ENCODE data around the gene JOSD2.
A peak's percentile ranks its signal among the peaks of the same experiment; 100 is the strongest.
"Not testable (repeated sequence)": the region's sequence is repeated elsewhere in the genome, so short reads cannot be mapped to it uniquely, and the experiment has no call there.

The JOSD2 gene

DNA sequence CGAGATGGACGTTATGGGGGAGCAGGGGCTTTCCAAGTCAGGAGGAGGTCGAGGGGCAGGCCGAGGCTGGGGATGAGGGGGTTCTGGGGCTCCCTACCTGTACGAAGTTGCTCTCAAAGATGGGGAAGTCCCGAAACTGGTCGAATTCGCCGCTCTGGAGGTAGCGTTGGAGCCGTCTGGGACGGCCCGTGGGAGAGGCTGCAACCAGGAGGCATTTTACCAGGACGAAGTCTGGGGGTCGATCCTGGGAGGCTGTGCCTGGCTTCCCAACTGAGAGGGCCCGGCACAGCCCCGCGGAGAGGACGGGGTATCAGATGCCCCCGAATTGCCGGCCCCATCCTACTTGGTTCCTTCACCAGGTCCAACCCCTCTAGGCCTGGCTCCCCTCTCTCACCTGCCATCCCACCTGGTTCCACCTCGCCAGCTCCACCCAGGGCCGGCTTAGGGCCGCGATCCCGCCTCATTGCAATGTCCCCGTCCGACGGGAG, 35.2 kb downstream of the JOSD2 start:
- no peak overlapping the region for H3K27ac ChIP-seq (ENCODE audit: insufficient read depth in 1 of 2, low read depth in 1 of 2, low read length in 2 of 2, poor library complexity in 1 of 2, severe bottlenecking in 2 of 2)
- CTCF ChIA-PET: no interaction called here
- no peaks in the 10 kb centered on the region for H3K27me3 ChIP-seq (replicated peaks in 2 of 5; ENCODE audit: control insufficient read depth in 4 of 5, insufficient read depth in 5 of 5, low read length in 4 of 5)
- peaks cover 0 to 16% (median 11%) of the 10 kb centered on the region in 4 experiments for H3K4me1 ChIP-seq (ENCODE audit: control extremely low read depth in 1 of 4, control insufficient read depth in 4 of 4, insufficient read depth in 4 of 4, low read length in 3 of 4)
- POLR2A ChIA-PET: no interaction called here
- peaks cover 5 to 31% (median 22%) of the 10 kb centered on the region in 4 experiments for H3K36me3 ChIP-seq (ENCODE audit: control insufficient read depth in 4 of 4, insufficient read depth in 4 of 4, low read length in 3 of 4)
- H3K9me3 ChIP-seq (ENCODE audit: control extremely low read depth in 1 of 5, control insufficient read depth in 4 of 5, insufficient read depth in 2 of 5, low read depth in 1 of 5, low read length in 4 of 5): peaks cover 0 to 7% (median 0%) of the 10 kb centered on the region in 5 experiments
- H3K4me3 ChIP-seq (ENCODE audit: control insufficient read depth in 1 of 7, extremely low read depth in 1 of 7, insufficient read depth in 4 of 7, low read depth in 2 of 7, low read length in 6 of 7): peak overlapping the region in 1 of 7 experiments; percentile 98
- no peak for DNase-seq
- WGBS (ENCODE audit: insufficient coverage): 84% methylated on average over 28 of the region's 29 CpGs

DNA sequence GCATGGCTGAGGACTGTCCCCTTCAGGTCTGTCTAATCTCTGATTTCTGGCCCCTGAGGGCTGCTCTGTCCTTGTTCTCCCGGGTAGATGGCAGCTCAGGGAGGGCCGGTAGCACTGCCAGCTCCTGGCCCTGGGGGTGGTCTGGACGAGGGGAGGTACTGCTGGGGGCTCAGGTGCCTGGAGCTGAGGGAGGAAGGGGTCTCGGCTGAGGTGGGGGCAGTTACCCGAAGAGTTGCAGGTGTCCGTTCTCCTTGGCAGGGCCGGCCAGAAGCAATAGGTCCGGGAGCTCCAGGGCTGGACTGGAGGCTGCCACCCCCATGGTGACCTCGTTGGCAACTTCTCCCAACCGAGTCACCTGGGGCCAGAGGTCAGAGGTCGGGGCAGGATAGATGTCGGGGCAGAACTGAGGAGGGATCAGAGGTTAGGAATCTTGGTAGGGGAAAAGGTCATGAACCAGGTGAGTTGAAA, 35.9 kb downstream of the JOSD2 start:
- no peak overlapping the region for H3K4me3 ChIP-seq (ENCODE audit: control insufficient read depth in 1 of 7, extremely low read depth in 1 of 7, insufficient read depth in 4 of 7, low read depth in 2 of 7, low read length in 6 of 7)
- ChIA-PET CTCF (interaction anchor here (1.1 to 1.3 kb wide), 2 partner anchors 9 to 12 kb away, joined by 4 to 5 read pairs; no protein-coding TSS in a partner anchor), POLR2A (interaction anchor here (0.6 kb wide), 1 partner anchor 98 kb away, joined by 3 read pairs; no protein-coding TSS in a partner anchor)
- no peaks in the 10 kb centered on the region for H3K27me3 ChIP-seq (replicated peaks in 2 of 5; ENCODE audit: control insufficient read depth in 4 of 5, insufficient read depth in 5 of 5, low read length in 4 of 5)
- peaks cover 0 to 16% (median 11%) of the 10 kb centered on the region in 4 experiments for H3K4me1 ChIP-seq (ENCODE audit: control extremely low read depth in 1 of 4, control insufficient read depth in 4 of 4, insufficient read depth in 4 of 4, low read length in 3 of 4)
- peaks cover 5 to 25% (median 19%) of the 10 kb centered on the region in 4 experiments for H3K36me3 ChIP-seq (ENCODE audit: control insufficient read depth in 4 of 4, insufficient read depth in 4 of 4, low read length in 3 of 4)
- no peak overlapping the region for H3K27ac ChIP-seq (ENCODE audit: insufficient read depth in 1 of 2, low read depth in 1 of 2, low read length in 2 of 2, poor library complexity in 1 of 2, severe bottlenecking in 2 of 2)
- 90% methylated on average over 11 of the region's 12 CpGs for WGBS (ENCODE audit: insufficient coverage)
- DNase-seq: no peak
- peaks cover 0 to 7% (median 0%) of the 10 kb centered on the region in 5 experiments for H3K9me3 ChIP-seq (ENCODE audit: control extremely low read depth in 1 of 5, control insufficient read depth in 4 of 5, insufficient read depth in 2 of 5, low read depth in 1 of 5, low read length in 4 of 5)

DNA sequence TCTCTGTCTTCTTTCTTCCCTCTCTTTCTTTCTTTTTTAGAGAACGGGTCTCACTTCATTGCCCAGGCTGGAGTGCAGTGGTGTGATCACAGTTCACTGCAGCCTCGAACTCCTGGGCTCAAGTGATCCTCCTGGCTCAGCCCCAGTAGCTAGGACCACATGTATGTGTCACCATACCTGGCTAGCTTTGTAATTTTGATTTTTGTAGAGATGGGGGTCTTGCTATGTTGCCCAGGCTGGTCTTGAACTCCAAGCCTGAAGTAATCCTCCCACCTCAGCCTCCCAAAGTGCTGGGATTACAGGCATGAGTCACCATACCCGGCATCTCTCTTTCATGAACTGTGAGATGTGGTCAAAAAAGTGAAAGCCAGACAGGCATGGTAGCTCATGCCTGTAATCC, 37.7 kb downstream of the JOSD2 start:
- H3K36me3 ChIP-seq (ENCODE audit: control insufficient read depth in 4 of 4, insufficient read depth in 4 of 4, low read length in 3 of 4); H3K27ac ChIP-seq (ENCODE audit: insufficient read depth in 1 of 2, low read depth in 1 of 2, low read length in 2 of 2, poor library complexity in 1 of 2, severe bottlenecking in 2 of 2); POLR2A ChIA-PET; H3K27me3 ChIP-seq (replicated peaks in 2 of 5; ENCODE audit: control insufficient read depth in 4 of 5, insufficient read depth in 5 of 5, low read length in 4 of 5); DNase-seq; H3K9me3 ChIP-seq (ENCODE audit: control extremely low read depth in 1 of 5, control insufficient read depth in 4 of 5, insufficient read depth in 2 of 5, low read depth in 1 of 5, low read length in 4 of 5); H3K4me3 ChIP-seq (ENCODE audit: control insufficient read depth in 1 of 7, extremely low read depth in 1 of 7, insufficient read depth in 4 of 7, low read depth in 2 of 7, low read length in 6 of 7): not testable (repeated sequence)
- WGBS (ENCODE audit: insufficient coverage): 73% methylated on average over 3 of the region's 3 CpGs
- peaks cover 0 to 16% (median 11%) of the 10 kb centered on the region in 4 experiments for H3K4me1 ChIP-seq (ENCODE audit: control extremely low read depth in 1 of 4, control insufficient read depth in 4 of 4, insufficient read depth in 4 of 4, low read length in 3 of 4)
- CTCF ChIA-PET: interaction anchor here (0.6 to 1.1 kb wide), 3 partner anchors 9 to 96 kb away, joined by 3 read pairs; no protein-coding TSS in a partner anchor

DNA sequence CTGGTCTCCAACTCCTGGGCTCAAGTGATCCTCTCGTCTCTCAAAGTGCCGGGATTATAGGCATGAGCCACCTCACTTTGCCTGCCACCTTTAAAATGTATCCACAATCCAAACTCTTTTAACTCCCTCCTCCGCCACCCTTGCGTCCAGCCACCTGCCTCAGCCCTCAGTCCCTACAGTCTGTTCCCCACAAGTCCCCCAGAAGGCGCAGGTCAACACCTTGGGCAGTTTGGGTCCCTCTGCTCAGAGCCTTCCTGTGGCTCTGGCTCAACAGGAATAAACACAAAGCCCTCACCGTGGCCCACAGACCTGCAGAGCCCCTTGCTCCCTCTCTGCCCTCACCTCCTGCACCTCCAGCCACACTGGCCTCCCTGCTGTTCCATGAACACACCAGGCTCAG, 42.2 kb downstream of the JOSD2 start:
- POLR2A ChIA-PET: no interaction called here

DNA sequence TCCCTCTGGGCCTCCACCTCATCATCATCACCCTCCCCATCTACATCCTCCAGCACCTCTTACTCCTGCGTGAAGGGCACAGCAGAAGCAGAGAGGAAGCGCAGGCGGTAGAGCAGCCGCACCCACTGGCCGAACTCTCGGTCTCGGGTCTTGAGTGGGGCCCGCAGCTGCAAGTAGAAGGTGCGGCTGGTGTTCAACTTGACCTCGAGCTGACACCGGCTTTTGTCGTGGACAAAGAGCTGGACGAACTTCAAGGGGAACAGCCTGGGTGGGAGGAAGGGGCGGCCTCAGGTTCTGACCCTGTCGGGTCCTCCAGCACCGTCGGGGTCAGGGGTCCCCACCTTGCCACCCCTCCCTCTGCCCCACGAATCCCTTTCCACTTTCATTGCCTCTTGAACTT, 43.4 kb downstream of the JOSD2 start:
- no peaks in the 10 kb centered on the region for H3K36me3 ChIP-seq (ENCODE audit: control insufficient read depth in 4 of 4, insufficient read depth in 4 of 4, low read length in 3 of 4)
- DNase-seq: no peak
- CTCF ChIA-PET: no interaction called here
- no peaks in the 10 kb centered on the region for H3K4me1 ChIP-seq (ENCODE audit: control extremely low read depth in 1 of 4, control insufficient read depth in 4 of 4, insufficient read depth in 4 of 4, low read length in 3 of 4)
- POLR2A ChIA-PET: no interaction called here
- no peak overlapping the region for H3K27ac ChIP-seq (ENCODE audit: insufficient read depth in 1 of 2, low read depth in 1 of 2, low read length in 2 of 2, poor library complexity in 1 of 2, severe bottlenecking in 2 of 2)
- no peak overlapping the region for H3K4me3 ChIP-seq (ENCODE audit: control insufficient read depth in 1 of 7, extremely low read depth in 1 of 7, insufficient read depth in 4 of 7, low read depth in 2 of 7, low read length in 6 of 7)
- peaks cover 0 to 2% (median 0%) of the 10 kb centered on the region in 5 experiments for H3K27me3 ChIP-seq (replicated peaks in 2 of 5; ENCODE audit: control insufficient read depth in 4 of 5, insufficient read depth in 5 of 5, low read length in 4 of 5)
- H3K9me3 ChIP-seq (ENCODE audit: control extremely low read depth in 1 of 5, control insufficient read depth in 4 of 5, insufficient read depth in 2 of 5, low read depth in 1 of 5, low read length in 4 of 5): no peaks in the 10 kb centered on the region
- 90% methylated on average over 15 of the region's 18 CpGs for WGBS (ENCODE audit: insufficient coverage)

More for the DNA sequence above, 42.2 kb downstream of the JOSD2 start:
- no peak for DNase-seq
- H3K36me3 ChIP-seq (ENCODE audit: control insufficient read depth in 4 of 4, insufficient read depth in 4 of 4, low read length in 3 of 4): no peaks in the 10 kb centered on the region
- H3K4me1 ChIP-seq (ENCODE audit: control extremely low read depth in 1 of 4, control insufficient read depth in 4 of 4, insufficient read depth in 4 of 4, low read length in 3 of 4): no peaks in the 10 kb centered on the region
- peaks cover 0 to 2% (median 0%) of the 10 kb centered on the region in 5 experiments for H3K27me3 ChIP-seq (replicated peaks in 2 of 5; ENCODE audit: control insufficient read depth in 4 of 5, insufficient read depth in 5 of 5, low read length in 4 of 5)
- H3K4me3 ChIP-seq (ENCODE audit: control insufficient read depth in 1 of 7, extremely low read depth in 1 of 7, insufficient read depth in 4 of 7, low read depth in 2 of 7, low read length in 6 of 7): no peak overlapping the region
- H3K27ac ChIP-seq (ENCODE audit: insufficient read depth in 1 of 2, low read depth in 1 of 2, low read length in 2 of 2, poor library complexity in 1 of 2, severe bottlenecking in 2 of 2): no peak overlapping the region
- 90% methylated on average over 6 of the region's 6 CpGs for WGBS (ENCODE audit: insufficient coverage)
- H3K9me3 ChIP-seq (ENCODE audit: control extremely low read depth in 1 of 5, control insufficient read depth in 4 of 5, insufficient read depth in 2 of 5, low read depth in 1 of 5, low read length in 4 of 5): no peaks in the 10 kb centered on the region
- CTCF ChIA-PET: no interaction called here

DNA sequence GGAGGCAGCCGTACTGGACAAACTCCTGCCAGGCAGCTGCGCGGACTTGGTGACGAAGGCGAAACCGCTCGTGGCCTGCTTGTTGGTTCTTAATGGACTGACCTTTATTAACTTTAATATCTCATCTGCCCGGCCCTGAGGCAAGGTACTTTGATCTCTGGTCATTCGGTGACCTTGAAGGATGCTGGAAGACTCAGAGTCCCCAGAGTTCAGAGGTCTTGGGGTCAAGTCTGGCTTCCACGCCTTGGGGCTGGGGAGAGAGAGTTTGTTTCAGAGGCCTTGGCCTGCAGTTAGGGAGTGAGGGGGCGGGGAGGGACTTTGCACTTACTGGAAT, 44.3 kb downstream of the JOSD2 start:
- Histone ChIP-seq H3K36me3 (ENCODE audit: control insufficient read depth in 4 of 4, insufficient read depth in 4 of 4, low read length in 3 of 4) (no peaks in the 10 kb centered on the region), H3K27me3 (replicated peaks in 2 of 5; ENCODE audit: control insufficient read depth in 4 of 5, insufficient read depth in 5 of 5, low read length in 4 of 5) (peaks cover 0 to 2% (median 0%) of the 10 kb centered on the region in 5 experiments), H3K27ac (ENCODE audit: insufficient read depth in 1 of 2, low read depth in 1 of 2, low read length in 2 of 2, poor library complexity in 1 of 2, severe bottlenecking in 2 of 2) (no peak overlapping the region), H3K9me3 (ENCODE audit: control extremely low read depth in 1 of 5, control insufficient read depth in 4 of 5, insufficient read depth in 2 of 5, low read depth in 1 of 5, low read length in 4 of 5) (no peaks in the 10 kb centered on the region), H3K4me1 (ENCODE audit: control extremely low read depth in 1 of 4, control insufficient read depth in 4 of 4, insufficient read depth in 4 of 4, low read length in 3 of 4) (no peaks in the 10 kb centered on the region), H3K4me3 (ENCODE audit: control insufficient read depth in 1 of 7, extremely low read depth in 1 of 7, insufficient read depth in 4 of 7, low read depth in 2 of 7, low read length in 6 of 7) (no peak overlapping the region)
- POLR2A ChIA-PET: interaction anchor here (0.7 kb wide), 1 partner anchor 18 kb away, joined by 3 read pairs; no protein-coding TSS in a partner anchor
- CTCF ChIA-PET: interaction anchor here (0.9 to 1.0 kb wide), 2 partner anchors 8 to 70 kb away, joined by 3 to 5 read pairs; no protein-coding TSS in a partner anchor
- WGBS (ENCODE audit: insufficient coverage): 98% methylated on average over 9 of the region's 11 CpGs
- no peak for DNase-seq

DNA sequence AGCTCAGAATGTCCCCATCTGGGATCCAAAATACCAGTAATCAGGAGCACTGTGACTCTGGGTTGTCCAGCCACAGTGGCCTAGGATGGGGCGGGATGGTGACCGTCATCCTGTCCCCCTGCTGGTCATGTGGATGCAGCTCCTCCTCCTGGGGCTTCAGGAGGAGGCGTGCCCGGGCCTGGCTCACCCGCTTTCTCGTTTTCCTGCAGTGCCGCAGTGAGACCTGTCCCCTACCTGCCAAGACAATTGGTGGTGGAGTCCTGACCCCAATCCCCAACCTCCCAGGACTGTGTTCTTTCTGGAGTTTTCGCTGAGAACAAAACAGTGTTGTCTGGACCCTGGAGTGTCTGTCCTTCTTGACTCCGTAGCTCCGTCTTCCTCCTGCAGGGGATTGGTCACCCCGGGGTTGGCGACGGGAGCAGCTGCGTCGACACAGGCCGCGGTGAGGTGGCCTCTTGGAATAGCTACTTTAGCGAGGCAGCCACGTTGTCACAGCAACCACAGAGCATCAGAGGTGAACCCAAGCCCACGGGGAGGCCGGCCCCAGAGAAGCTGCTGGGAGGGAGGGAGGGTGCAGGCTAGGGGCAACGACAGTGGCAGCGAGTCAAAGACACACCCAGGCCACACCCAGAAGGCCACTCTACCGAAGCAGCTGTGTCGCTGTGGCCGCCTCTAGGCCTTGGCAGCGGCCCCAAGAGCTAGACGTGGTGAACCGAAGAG, 44.8 kb downstream of the JOSD2 start:
- whole genome bisulfite sequencing (ENCODE audit: insufficient coverage): 78% methylated on average over 28 of the region's 29 CpGs
- no peaks in the 10 kb centered on the region for H3K9me3 ChIP-seq (ENCODE audit: control extremely low read depth in 1 of 5, control insufficient read depth in 4 of 5, insufficient read depth in 2 of 5, low read depth in 1 of 5, low read length in 4 of 5)
- H3K4me3 ChIP-seq (ENCODE audit: control insufficient read depth in 1 of 7, extremely low read depth in 1 of 7, insufficient read depth in 4 of 7, low read depth in 2 of 7, low read length in 6 of 7): no peak overlapping the region
- POLR2A ChIA-PET: interaction anchor here (0.7 kb wide), 1 partner anchor 17 kb away, joined by 3 read pairs; no protein-coding TSS in a partner anchor
- no peak overlapping the region for H3K27ac ChIP-seq (ENCODE audit: insufficient read depth in 1 of 2, low read depth in 1 of 2, low read length in 2 of 2, poor library complexity in 1 of 2, severe bottlenecking in 2 of 2)
- CTCF ChIA-PET: interaction anchor here (0.9 to 1.0 kb wide), 2 partner anchors 9 to 71 kb away, joined by 3 to 5 read pairs; no protein-coding TSS in a partner anchor
- DNase-seq: peak in 1 of 3 donors; percentile 33
- peaks cover 0 to 2% (median 0%) of the 10 kb centered on the region in 5 experiments for H3K27me3 ChIP-seq (replicated peaks in 2 of 5; ENCODE audit: control insufficient read depth in 4 of 5, insufficient read depth in 5 of 5, low read length in 4 of 5)
- no peaks in the 10 kb centered on the region for H3K36me3 ChIP-seq (ENCODE audit: control insufficient read depth in 4 of 4, insufficient read depth in 4 of 4, low read length in 3 of 4)
- H3K4me1 ChIP-seq (ENCODE audit: control extremely low read depth in 1 of 4, control insufficient read depth in 4 of 4, insufficient read depth in 4 of 4, low read length in 3 of 4): no peaks in the 10 kb centered on the region
